Osteocyte (in vitro differentiated cells): ENCODE results near the gene L3MBTL1. TPM values are rescaled to one million over a fixed set of nuclear protein-coding genes. Genes with fewer than 3 reads are reported as not detected.

Experiments
- DNase-seq: peaks from one replicate; pipeline ENCODE4 v3.0.0; 2021; ENCODE audit warnings: mixed read lengths; ENCODE audit not compliant: unreplicated experiment; ENCODE audit errors: extremely low spot score
- H3K27ac Mint-ChIP-seq: one replicate; pipeline ENCODE4 v1.8.0; 2021; ENCODE audit warnings: mild to moderate bottlenecking, mixed read lengths; ENCODE audit not compliant: unreplicated experiment
- H3K27me3 Mint-ChIP-seq: one replicate; pipeline ENCODE4 v1.8.0; 2021; ENCODE audit warnings: mixed read lengths; ENCODE audit not compliant: unreplicated experiment
- H3K36me3 Mint-ChIP-seq: one replicate; pipeline ENCODE4 v1.8.0; 2021; ENCODE audit warnings: mixed read lengths; ENCODE audit not compliant: unreplicated experiment
- H3K4me1 Mint-ChIP-seq: one replicate; pipeline ENCODE4 v1.8.0; 2021; ENCODE audit warnings: mixed read lengths; ENCODE audit not compliant: unreplicated experiment
- H3K4me3 Mint-ChIP-seq: one replicate; pipeline ENCODE4 v1.8.0; 2021; ENCODE audit warnings: mild to moderate bottlenecking, moderate library complexity, mixed read lengths; ENCODE audit not compliant: unreplicated experiment
- H3K9me3 Mint-ChIP-seq: one replicate; pipeline ENCODE4 v1.8.0; 2021; ENCODE audit warnings: mixed read lengths; ENCODE audit not compliant: unreplicated experiment
- CTCF ChIP-seq: fragments of 200-600 bp; sonication (generic); IDR thresholded peaks from 2 replicates; pipeline ENCODE4 v1.5.0; 2021; ENCODE audit warnings: antibody characterized with exemption, mild to moderate bottlenecking, moderate library complexity
- long read RNA-seq: library from polyadenylated mRNA; unstranded; transcript quantifications from one replicate; pipeline ENCODE4 v2.0.0, GENCODE V29; 2021
- total RNA-seq: library from RNA; stranded (reverse); gene quantifications from 2 replicates; pipeline ENCODE4 v1.2.1, GENCODE V29; 2021

Gene L3MBTL1
- total RNA-seq, result 14.1 and 17.5 TPM in 2 replicates
- long read RNA-seq, partial matches to known transcripts, result 2 of 12 reads
- long read RNA-seq, other reads (novel, unspliced or antisense), result 8 of 12 reads

- no peak for TF ChIP-seq CTCF
- H3K4me1 Mint-ChIP-seq, result no peaks in the 10 kb centered on the region
- peak within 1 kb of the TSS; percentile 77 for H3K4me3 Mint-ChIP-seq
- no peaks in the 10 kb centered on the region for H3K36me3 Mint-ChIP-seq
- H3K9me3 Mint-ChIP-seq, result no peaks in the 10 kb centered on the region
- H3K27me3 Mint-ChIP-seq, result peaks cover 27% of the 10 kb centered on the region
- H3K27ac Mint-ChIP-seq, result no peak within 1 kb of the TSS
- no peak for DNase-seq
Observed at GRCh38 chr20:43507150-43508080, at the start of gene L3MBTL1. Gene L3MBTL1 (plus strand): TSS chr20:43507697. CDS start chr20:43513504, 5,807 bp downstream.

- H3K27ac Mint-ChIP-seq, result peak overlapping the region; percentile 99
- no peak for DNase-seq
- peak overlapping the region; percentile 85 for H3K4me3 Mint-ChIP-seq
- peaks cover 40% of the 10 kb centered on the region for H3K4me1 Mint-ChIP-seq
- no peaks in the 10 kb centered on the region for H3K9me3 Mint-ChIP-seq
- peaks cover 39% of the 10 kb centered on the region for H3K36me3 Mint-ChIP-seq
- H3K27me3 Mint-ChIP-seq, result peaks cover 7% of the 10 kb centered on the region
- no peak for TF ChIP-seq CTCF
Observed at GRCh38 chr20:43458422-43458924, 49.0 kb upstream of the L3MBTL1 start.

GRCh38 chr20:43459022-43459942 lies 48.2 kb upstream of the L3MBTL1 start:
- Mint-ChIP-seq H3K4me1 (peaks cover 40% of the 10 kb centered on the region), H3K4me3 (peak overlapping the region; percentile 85), H3K36me3 (peaks cover 47% of the 10 kb centered on the region), H3K9me3 (no peaks in the 10 kb centered on the region), H3K27ac (peak overlapping the region; percentile 54), H3K27me3 (peaks cover 3% of the 10 kb centered on the region)
- DNase-seq, result no peak
- TF ChIP-seq CTCF, result no peak

- peak overlapping the region; percentile 6 for H3K27ac Mint-ChIP-seq
Observed at GRCh38 chr20:43460172-43460829, 47.2 kb upstream of the L3MBTL1 start.

More at GRCh38 chr20:43460172-43460829, 47.2 kb upstream of the L3MBTL1 start:
- no peak for DNase-seq
- peaks cover 40% of the 10 kb centered on the region for H3K4me1 Mint-ChIP-seq
- H3K4me3 Mint-ChIP-seq, result peak overlapping the region; percentile 85
- H3K36me3 Mint-ChIP-seq, result peaks cover 53% of the 10 kb centered on the region
- H3K9me3 Mint-ChIP-seq, result no peaks in the 10 kb centered on the region
- H3K27me3 Mint-ChIP-seq, result no peaks in the 10 kb centered on the region
- no peak for TF ChIP-seq CTCF
